Middle frontal gyrus (tissue), 1 donor: ENCODE results near the gene NR2C2.
A peak's percentile ranks its signal among the peaks of the same experiment; 100 is the strongest.

ENCODE experiments used
- DNase-seq: peaks from one replicate; pipeline ENCODE4 v3.0.0-alpha.2; 2015; ENCODE audit warnings: low spot score; ENCODE audit errors: extremely low spot score

NR2C2 gene

DNA sequence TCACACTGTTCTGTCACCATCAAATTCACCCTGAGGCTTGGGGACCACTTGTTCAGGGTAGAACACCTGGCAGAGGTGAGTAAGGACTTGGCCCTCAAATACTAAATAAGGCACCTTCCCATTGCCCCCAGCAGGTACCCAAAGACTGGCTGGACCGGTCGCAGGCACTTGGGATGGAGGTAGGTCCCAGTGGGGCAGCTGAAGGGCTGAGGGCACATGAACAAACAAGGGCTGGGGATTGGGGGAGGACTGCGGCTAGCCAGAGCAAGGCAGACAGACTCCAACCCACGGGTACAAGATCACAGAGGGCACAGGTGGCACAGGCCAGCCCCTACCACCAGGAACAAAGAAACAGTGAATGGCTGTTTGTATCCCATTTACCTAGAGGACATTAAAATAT lies 115.9 kb downstream of the NR2C2 start:
- no peak for DNase-seq

DNA sequence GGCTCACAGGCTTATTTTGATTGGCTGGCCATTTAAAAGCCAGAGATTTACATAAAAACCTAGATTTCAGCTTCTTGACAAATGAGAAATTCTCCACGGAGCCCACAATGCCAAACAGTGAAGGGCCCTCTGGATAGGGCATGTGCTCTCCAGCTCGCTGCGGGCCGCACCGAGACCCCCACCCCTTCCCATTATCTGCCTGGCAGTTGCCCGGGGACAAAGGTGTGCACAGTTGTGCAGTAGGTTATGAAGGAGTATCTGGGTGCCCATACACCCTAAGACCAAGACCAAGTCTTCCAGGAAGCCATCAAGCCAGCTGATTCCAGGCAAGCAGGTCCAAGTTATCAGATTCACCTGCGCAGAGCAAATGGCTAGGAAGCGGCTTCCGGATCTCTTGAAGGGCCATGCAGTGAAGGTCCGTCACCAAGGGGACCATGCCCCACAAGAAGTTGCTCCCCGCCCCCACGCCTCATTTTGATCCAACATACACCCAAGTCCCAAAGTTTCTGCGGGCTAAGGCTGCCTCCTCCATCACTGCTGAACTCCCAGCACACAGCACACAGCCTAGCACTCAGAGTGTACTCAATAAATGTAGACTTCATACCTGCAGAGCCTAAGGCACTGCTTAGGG lies 116.4 kb downstream of the NR2C2 start:
- no peak for DNase-seq

DNA sequence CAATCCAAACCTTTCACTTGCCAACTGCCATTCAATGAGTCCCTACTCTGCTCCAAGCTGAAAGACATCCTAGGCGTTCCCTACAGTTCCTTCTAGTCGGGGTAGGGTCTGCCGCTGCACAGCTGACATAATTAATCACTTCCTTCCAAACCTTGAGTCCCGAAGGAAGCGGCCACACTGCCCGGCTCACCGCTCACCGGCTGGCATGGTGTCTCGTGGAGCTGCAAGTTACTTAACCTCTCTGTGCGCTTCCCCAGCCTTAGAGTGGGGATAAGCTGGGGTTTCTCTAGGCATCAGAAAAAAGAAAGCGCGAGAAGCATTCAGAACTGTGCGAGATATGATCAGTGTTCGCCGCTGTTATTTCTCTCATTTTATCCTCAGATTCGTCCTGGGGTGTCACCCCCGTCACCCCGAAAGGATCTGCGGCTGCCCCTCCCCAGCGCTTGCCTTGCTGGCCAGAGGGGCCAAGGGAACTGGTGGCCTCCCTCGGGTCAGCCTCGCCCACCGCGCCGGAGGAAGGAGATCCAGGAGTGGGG lies 117.0 kb downstream of the NR2C2 start:
- DNase-seq, result no peak

DNA sequence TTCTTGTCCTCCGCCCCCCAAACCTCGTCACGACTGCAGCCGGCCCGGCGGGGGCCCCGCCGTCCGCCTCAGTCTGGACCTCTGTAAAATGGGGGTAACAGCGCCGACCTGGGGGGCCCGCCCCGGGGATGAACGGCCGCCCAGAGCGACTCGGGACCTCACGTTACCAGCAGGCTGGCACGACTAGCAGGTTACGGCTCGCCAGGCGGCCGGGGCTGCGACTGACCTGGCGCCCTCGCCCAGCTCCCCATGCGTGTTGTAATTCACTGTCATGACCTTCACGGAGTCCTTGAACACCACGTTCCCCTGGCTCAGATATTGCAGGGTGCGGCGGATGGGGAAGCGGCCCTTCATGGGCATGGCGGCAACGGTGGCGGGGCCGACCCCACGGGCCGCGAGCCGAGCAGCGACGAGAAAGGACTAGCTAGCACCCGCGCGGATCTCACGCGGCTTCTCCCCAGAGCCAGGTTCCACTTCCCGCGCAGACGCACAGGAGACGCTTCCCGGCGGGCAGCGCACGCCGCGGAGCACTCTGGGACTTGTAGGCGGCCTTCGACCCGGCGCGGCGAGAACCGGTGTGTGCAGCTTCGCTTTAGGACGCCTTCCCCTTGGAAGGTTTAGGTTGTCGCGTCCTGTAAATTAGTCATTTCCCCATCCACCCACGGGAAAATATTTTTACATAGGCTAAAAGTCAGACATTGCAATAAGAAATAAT lies 117.6 kb downstream of the NR2C2 start, which contains the start of gene MRPS25:
Gene MRPS25, minus strand, starts transcription at position 481 of the 715 bp plus-strand sequence. Its CDS starts 121 bp downstream, at position 360.
- DNase-seq, result peak; percentile 77

DNA sequence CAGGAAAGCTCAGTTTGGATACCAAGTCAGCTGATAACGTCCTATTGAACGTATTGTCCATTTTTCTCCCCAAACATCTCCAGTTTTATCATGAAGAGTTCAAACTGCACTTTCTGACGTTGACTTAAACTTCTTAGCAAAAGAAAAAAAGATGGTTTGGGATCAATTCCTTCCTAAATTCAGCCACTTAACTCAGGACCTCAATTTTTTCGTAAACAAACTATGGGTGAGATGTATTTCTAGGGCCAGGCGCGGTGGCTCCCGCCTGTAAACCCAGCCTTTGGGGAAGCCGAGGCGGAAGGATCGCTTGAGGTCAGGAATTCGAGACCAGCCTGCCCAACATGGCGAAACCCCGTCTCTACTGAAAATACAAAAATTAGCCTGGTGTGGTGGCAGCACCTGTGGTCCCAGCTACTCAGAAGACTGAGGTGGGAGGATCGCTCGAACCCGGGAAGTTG lies 118.2 kb downstream of the NR2C2 start:
- no peak for DNase-seq

DNA sequence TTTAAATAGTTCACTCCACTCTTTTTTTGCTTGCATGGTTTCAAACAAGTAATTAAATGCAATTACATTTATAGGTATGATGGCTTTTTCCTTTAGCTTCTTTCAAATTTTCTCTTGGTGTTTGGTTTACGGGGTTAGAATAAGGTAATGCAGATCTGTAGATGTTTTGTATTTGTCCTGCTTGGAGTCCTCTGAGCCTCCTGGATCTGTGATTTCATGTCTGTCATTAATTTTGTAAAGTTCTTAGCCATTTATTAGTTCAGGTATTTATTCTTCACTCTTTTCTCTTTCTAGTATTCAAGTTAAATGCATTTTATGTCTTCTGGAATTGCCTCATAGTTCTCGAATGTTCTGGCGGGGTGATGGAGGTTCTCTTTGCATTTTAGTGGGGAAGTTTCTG lies 119.1 kb downstream of the NR2C2 start:
- DNase-seq, result no peak

DNA sequence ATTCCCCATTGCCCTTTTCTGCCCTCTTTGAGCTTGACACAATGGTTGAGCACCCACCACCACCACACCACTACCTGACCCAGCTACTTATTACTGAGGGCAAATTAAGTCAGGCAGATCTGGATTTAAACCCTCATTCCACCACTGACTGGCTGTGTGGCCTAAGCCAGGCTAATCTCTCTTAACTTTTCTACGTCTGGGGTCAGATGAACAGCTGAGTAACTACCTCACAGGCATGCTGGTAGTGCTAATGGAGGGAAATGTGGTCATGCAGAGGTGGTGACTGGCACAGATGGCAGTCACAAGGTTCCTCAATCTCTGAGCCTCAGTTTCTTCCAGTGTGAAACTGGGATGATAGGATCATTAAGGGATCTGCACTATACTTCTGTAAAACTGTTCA lies 122.1 kb downstream of the NR2C2 start:
- DNase-seq, result no peak

DNA sequence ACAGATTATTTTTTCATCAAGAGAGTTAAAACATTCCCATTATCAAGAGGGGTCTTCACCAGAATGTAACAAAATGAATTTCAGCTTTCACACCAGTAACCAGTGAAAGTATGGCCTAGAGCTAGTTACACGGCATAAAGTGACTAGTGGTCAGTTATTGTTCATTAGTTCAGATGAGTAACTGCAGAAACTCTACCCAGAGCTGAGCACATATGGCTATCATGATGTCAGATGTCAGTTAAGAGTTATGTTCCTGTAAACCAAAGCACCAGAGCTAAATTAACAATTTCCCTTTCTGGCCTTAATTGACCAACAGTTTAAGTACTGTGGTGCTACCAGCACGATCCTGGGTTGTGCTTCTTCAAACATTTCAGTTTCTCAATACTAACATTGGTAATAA lies 124.3 kb downstream of the NR2C2 start:
- no peak for DNase-seq

DNA sequence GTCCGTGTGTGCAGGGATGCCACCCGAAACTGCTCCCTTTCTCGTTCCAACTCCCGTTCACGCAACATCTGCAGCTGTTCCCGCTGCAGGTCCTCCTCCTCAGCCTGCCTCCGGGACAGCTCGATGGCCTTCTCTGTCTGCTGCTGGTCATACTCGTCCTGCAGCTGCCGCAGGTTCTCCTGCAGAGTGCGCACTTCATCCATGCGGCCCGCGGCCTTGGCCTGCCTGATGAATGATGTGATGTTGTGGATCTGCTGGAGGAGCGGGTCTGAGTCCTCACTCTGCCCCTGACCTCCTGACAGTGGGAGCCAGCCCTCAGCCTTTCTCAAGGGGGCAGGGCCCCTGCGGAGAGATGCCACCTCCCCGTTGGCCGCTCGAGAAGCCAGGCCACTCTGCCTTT lies 127.1 kb downstream of the NR2C2 start:
- DNase-seq, result no peak

DNA sequence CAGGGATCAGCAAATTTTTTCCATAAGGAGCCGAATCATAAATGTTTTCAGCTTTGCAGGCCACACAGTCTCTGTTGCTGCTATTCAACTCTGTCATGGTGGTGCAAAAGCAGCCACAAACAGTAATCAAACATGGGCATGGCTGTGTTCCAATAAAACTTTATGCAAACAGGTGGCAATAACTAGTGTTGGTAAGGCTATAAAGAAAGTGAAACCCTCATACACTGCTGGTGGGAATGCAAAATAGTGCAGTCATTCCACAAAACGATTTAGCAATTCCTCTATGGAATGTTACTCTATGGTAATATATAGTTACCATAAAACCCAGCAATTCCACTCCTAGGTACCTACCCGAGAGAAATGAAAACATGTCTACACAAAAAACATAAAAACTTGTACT lies 131.7 kb downstream of the NR2C2 start:
- no peak for DNase-seq

DNA sequence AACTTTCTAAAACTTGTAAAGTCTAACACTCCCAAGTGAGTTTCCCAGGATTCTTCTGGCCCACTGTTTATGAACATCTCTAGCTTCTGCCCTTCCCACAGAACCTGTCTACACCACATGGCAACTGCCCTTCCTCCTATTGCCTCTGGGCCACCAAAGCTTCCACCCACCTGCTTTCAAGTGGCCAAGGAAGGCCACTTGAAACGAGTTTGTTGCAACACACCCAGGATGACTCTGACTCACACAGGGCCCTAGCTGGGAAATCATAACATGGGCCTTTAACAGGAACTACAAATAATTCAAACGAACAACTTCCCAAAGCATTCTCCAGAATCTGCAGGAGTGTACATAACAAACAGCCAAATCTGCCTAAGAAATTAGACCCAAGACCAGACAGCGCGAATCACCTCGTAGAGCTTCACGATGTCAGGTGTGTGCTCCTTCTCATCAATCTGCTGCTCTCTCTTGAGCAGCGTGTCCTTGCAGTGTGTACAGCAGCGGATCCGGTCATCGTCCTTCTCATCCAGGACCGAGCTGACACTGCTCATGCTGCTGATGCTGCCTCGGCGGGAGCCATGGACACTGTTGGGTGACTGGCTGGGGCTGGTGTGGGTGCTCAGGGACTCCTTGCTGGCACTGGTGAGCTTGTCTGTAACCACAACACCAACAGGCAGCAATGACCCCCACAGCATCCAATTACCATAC lies 134.7 kb downstream of the NR2C2 start:
- no peak for DNase-seq

DNA sequence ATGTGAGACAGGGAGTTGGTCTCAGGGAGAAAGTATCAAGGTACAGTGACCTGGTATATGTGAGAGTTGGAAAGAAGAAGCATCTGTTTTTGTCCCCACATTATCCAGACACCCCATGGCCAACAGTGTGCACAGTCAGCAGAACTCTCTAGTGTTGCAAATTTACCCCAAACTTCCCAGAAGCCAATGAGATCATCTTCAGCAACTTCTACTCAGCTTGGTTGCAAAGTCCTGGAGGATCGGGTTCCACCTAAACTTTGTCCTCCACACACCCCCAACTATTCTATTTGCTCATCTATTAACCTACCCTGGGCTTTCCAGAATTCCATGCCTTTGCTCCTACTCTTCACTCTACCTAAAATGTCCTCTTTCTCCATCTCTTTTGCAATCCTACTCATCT lies 135.9 kb downstream of the NR2C2 start:
- DNase-seq, result no peak

DNA sequence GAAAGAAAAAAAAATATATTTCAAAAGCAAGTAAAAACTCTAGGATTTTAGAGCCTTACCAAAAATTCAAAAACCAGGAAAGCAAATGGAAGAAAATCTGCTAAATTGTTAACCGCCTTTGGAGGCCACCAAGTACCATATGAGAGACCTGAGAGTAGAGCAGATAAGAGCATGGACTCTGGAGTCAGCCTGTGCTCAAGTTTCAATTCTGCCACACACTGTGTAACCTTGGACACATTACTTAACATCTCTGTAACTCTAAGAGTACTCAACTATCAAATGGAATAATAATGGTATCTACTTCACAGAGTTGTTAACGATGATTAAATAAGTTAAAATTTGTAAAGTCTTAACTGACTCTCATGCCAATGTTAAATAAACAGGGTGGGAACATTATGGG lies 138.9 kb downstream of the NR2C2 start:
- DNase-seq, result no peak

DNA sequence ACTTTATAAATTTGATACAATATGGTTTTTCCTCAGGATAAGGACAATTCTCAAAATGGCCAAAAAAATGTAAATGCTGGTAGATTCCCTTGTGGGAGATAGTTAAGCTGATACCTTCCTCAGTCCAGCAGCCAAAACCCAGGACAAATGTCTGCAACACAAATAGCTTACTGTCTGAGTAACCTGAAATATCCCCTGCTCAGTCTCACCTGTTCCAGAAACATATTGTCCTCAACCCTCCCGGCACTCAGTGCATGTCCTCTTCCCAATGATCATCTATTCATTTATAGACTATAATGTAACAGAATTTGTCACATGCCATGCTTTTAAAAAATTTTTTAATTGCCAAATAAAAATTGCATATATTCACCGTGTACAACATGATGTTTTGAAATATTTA lies 139.3 kb downstream of the NR2C2 start:
- DNase-seq, result no peak

DNA sequence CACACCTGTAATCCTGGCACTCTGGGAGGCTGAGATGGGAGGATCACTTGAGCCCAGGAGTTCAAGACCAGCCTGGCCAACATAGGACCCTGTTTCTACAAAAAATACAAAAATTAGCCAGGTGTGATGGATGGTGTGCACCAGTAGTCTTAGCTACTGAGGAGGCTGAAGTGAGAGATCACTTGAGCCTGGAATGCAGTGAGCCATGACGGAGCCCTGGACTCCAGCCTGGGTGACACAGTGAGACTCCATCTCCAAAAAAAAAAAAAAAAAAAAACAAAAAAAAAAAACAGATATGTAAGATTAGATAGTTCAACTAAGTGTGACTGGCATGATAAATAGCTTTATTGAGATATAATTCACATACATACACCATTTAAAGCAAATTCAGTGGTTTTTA lies 141.8 kb downstream of the NR2C2 start:
- DNase-seq, result no peak

DNA sequence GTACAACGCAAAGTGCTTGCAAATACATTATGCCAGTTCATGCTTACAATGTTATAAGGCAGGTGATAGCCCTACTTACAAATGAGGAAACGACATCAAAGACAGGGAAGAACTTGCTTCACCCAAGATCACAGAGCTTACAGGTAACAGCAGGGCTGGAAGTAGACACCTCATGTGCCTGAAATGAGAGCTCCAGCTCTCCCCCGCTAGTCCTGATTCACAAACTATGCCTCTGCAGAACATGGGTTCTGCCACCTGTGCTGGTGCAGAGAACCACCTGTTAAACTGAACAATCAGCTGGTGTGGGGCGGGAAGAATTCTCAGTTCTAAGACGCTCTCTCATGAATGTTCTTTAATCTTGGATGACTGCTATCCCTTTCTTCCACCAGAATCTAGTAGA lies 144.2 kb downstream of the NR2C2 start:
- no peak for DNase-seq

DNA sequence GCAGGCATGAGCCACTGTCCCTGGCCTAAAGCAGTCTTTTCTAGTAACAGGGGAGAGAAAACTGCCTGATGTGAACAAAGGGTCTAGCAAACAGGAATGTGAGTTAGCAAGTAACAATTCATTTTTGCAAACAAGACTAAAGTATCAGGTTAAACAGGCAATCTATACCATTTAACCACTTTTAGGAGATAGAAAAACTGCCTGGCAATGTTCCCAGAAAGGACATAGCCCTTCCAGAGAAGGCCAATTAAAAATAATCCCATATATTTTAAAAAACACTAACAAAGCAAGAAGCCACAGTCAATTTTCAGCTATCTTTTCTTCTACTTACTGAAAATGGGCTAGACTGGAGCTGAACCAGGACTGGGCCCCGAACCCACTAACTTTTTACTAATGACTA lies 145.3 kb downstream of the NR2C2 start:
- no peak for DNase-seq

DNA sequence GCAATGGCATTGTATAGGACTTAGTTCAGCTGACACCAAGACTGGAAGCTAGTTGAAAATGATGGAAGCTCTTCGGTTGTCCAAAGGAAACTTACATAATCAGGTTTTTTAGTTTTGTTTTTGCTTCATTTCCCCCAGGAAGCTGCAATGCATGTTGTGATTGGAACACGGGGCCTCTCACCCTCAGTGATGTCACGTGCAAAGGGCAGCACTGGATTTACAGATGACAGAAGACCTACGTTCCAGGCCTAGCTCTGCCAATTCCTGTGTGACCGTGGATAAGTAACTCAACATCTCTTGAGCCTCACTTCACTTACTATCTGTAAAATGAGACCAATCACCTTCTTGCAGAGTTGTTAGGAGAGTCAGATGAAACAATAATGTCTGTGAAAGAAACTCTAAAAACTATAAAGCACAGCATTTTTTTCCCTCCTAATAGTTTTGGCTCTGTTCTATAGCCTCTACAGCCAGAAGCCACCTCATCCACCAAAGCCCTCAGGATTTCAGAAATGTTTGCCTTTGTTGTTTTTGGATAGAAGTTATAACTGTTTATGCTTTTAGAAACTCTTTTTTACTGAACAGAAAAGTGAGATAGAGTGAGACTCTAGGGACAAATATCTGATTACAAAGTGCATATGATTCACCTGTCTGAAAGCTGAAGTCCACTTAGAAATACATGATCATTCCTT lies 146.9 kb downstream of the NR2C2 start:
- DNase-seq, result no peak

DNA sequence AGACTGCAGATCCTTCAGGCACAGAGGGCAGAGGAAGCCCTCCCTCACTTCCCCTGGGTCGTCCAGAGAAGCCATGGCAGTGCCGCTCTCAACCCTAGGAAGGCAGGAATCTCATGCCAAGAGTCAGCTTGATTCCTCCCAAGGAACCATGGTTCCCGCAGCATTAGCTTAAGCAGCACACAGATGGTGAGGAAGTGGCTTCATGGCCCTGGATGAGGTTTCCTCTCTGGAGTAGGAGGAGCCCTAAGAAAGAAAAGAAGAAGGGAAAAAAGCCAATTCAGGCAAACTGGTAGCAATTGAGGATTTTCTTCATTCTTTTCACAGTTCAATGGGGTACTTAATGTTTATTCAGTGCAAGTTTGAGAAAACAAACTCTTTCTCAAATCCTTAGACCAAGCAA lies 148.7 kb downstream of the NR2C2 start:
- no peak for DNase-seq

DNA sequence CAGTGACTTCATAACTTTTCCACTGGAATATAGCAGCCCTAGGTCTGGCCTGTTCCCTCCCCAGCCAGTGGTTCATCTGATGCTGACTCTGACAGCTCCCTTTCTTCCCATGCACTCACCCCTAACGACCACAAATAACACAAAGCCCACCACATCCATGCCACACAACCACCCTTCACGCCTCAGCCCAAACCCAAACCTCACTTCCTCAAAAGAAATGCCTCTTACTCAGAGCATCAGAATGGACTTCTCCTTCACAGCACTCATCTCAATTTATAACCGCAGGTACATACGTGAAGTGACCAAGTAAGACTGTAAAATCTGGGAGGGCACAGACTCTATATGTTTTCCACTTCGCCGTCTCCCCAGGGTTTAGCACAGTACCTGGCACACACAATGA lies 150.5 kb downstream of the NR2C2 start:
- no peak for DNase-seq
